ENCODE results near the gene HMG20B. TPM values are rescaled to one million over a fixed set of nuclear protein-coding genes. Genes with fewer than 3 reads are reported as not detected.

HMG20B gene
- total RNA-seq, 1 experiment from 2014 or later = 146 TPM

GRCh38 chr19:3544058-3544376 lies 28.7 kb upstream of the HMG20B start:
- Histone ChIP-seq H3K4me2 (ENCODE audit: low read length) (no peak overlapping the region), H3K9me2 (replicated peaks; ENCODE audit: low read length) (no peaks in the 10 kb centered on the region), H3K27me3 (ENCODE audit: low read length) (no peaks in the 10 kb centered on the region), H3K9ac (ENCODE audit: low read length) (no peak overlapping the region), H3F3A (ENCODE audit: low read length, unreplicated experiment) (no peaks in the 10 kb centered on the region), H3K36me3 (ENCODE audit: low read depth, low read length) (0 out of 2 replicates have a peak, but pooled peaks cover 6% of the 10 kb centered on the region), H3K79me2 (ENCODE audit: low read length) (no peaks in the 10 kb centered on the region), H4K20me1 (ENCODE audit: low read length) (no peaks in the 10 kb centered on the region), H3K4me3 (ENCODE audit: low read length) (no peak overlapping the region), H3K9me3 (ENCODE audit: low read length) (no peaks in the 10 kb centered on the region), H3K4me1 (ENCODE audit: insufficient read depth, low read length) (no peaks in the 10 kb centered on the region), H2AFZ (ENCODE audit: low read length) (no peak overlapping the region), H3K27ac (ENCODE audit: low read length) (no peak overlapping the region)
- CTCF ChIA-PET = no interaction called here
- no peak for TF ChIP-seq CTCF (conservative IDR thresholded peaks at IDR 0.05; ENCODE audit: low read depth, low read length)
- no peak for TF ChIP-seq EZH2phosphoT487 (IDR thresholded peaks at IDR 0.05; ENCODE audit: borderline replicate concordance, low read length)
- no peak for TF ChIP-seq EZH2 (IDR thresholded peaks at IDR 0.05; ENCODE audit: low read length, unreplicated experiment)
- no peak for DNase-seq
- no TSS peak for BruUV-seq (replicated peaks)
- ATAC-seq = no peak
- POLR2A ChIA-PET (ENCODE audit: unreplicated experiment) = no interaction called here
- intact Hi-C loops (cut with micrococcal nuclease) = no loop called here

- POLR2A ChIA-PET (ENCODE audit: unreplicated experiment) = interaction anchor here (0.6 kb wide), 1 partner anchor 12 kb away, joined by 13 read pairs; no protein-coding TSS in a partner anchor
- CTCF ChIA-PET = no interaction called here
- TF ChIP-seq EZH2 (IDR thresholded peaks at IDR 0.05; ENCODE audit: low read length, unreplicated experiment) (no peak), CTCF (conservative IDR thresholded peaks at IDR 0.05; ENCODE audit: low read depth, low read length) (peak; percentile 85)
- intact Hi-C loops (cut with micrococcal nuclease) = no loop called here
- no peaks in the 10 kb centered on the region for H3K9me3 ChIP-seq (ENCODE audit: low read length)
- H3K79me2 ChIP-seq (ENCODE audit: low read length) = no peaks in the 10 kb centered on the region
- no peaks in the 10 kb centered on the region for H3K4me1 ChIP-seq (ENCODE audit: insufficient read depth, low read length)
- no peak overlapping the region for H3K9ac ChIP-seq (ENCODE audit: low read length)
- BruUV-seq (replicated peaks) = no TSS peak
- H3K4me3 ChIP-seq (ENCODE audit: low read length) = no peak overlapping the region
- DNase-seq (peak; percentile 60), ATAC-seq (peak; percentile 68)
- H3K27me3 ChIP-seq (ENCODE audit: low read length) = no peaks in the 10 kb centered on the region
- H3K9me2 ChIP-seq (replicated peaks; ENCODE audit: low read length) = no peaks in the 10 kb centered on the region
- H3F3A ChIP-seq (ENCODE audit: low read length, unreplicated experiment) = no peaks in the 10 kb centered on the region
- H3K36me3 ChIP-seq (ENCODE audit: low read depth, low read length) = 0 out of 2 replicates have a peak, but pooled peaks cover 6% of the 10 kb centered on the region
- no peaks in the 10 kb centered on the region for H4K20me1 ChIP-seq (ENCODE audit: low read length)
- no peak overlapping the region for H3K4me2 ChIP-seq (ENCODE audit: low read length)
- no peak overlapping the region for H3K27ac ChIP-seq (ENCODE audit: low read length)
- H2AFZ ChIP-seq (ENCODE audit: low read length) = no peak overlapping the region
Measured at GRCh38 chr19:3544742-3545668, 27.7 kb upstream of the HMG20B start.

GRCh38 chr19:3545669-3546034 lies 27.1 kb upstream of the HMG20B start:
- H3K27ac ChIP-seq (ENCODE audit: low read length) = no peak overlapping the region

More at GRCh38 chr19:3545669-3546034, 27.1 kb upstream of the HMG20B start:
- POLR2A ChIA-PET (ENCODE audit: unreplicated experiment) = interaction anchor here (0.6 kb wide), 1 partner anchor 11 kb away, joined by 13 read pairs; no protein-coding TSS in a partner anchor
- Histone ChIP-seq H3K4me1 (ENCODE audit: insufficient read depth, low read length) (no peaks in the 10 kb centered on the region), H3K4me2 (ENCODE audit: low read length) (no peak overlapping the region), H3K4me3 (ENCODE audit: low read length) (no peak overlapping the region), H3K27me3 (ENCODE audit: low read length) (no peaks in the 10 kb centered on the region), H3K9me2 (replicated peaks; ENCODE audit: low read length) (no peaks in the 10 kb centered on the region), H3K9me3 (ENCODE audit: low read length) (no peaks in the 10 kb centered on the region), H3K36me3 (ENCODE audit: low read depth, low read length) (0 out of 2 replicates have a peak, but pooled peaks cover 6% of the 10 kb centered on the region), H3K79me2 (ENCODE audit: low read length) (no peaks in the 10 kb centered on the region), H3K9ac (ENCODE audit: low read length) (no peak overlapping the region), H3F3A (ENCODE audit: low read length, unreplicated experiment) (no peaks in the 10 kb centered on the region), H4K20me1 (ENCODE audit: low read length) (no peaks in the 10 kb centered on the region), H2AFZ (ENCODE audit: low read length) (no peak overlapping the region)
- ATAC-seq = no peak
- CTCF ChIA-PET = no interaction called here
- BruUV-seq (replicated peaks) = no TSS peak
- intact Hi-C loops (cut with micrococcal nuclease) = no loop called here
- no peak for DNase-seq
- TF ChIP-seq EZH2 (IDR thresholded peaks at IDR 0.05; ENCODE audit: low read length, unreplicated experiment) = no peak
- TF ChIP-seq EZH2phosphoT487 (IDR thresholded peaks at IDR 0.05; ENCODE audit: borderline replicate concordance, low read length) = no peak
- no peak for TF ChIP-seq CTCF (conservative IDR thresholded peaks at IDR 0.05; ENCODE audit: low read depth, low read length)

Measured in PC-3 (cell line).